Measurements from ENCODE around the gene FEV.
"Not testable (repeated sequence)": the region's sequence is repeated elsewhere in the genome, so short reads cannot be mapped to it uniquely, and the experiment has no call there.

FEV gene

GRCh38 chr2:218963601-218964000 lies 21.4 kb downstream of the FEV start:
- no peak for DNase-seq

GRCh38 chr2:218962859-218963492 lies 22.0 kb downstream of the FEV start:
- DNase-seq, result peak; percentile 66

GRCh38 chr2:218961651-218962570 lies 23.1 kb downstream of the FEV start:
- peak; percentile 44 for DNase-seq

- no peak for DNase-seq
Observed at GRCh38 chr2:218961229-218961628, 23.8 kb downstream of the FEV start.

- DNase-seq, result no peak
Observed at GRCh38 chr2:218960309-218961165, 24.4 kb downstream of the FEV start.

GRCh38 chr2:218959761-218960308 lies 25.1 kb downstream of the FEV start:
- no peak for DNase-seq

GRCh38 chr2:218959141-218959731 lies 25.7 kb downstream of the FEV start, which contains the start of gene CDK5R2:
CDK5R2 (plus strand) TSS chr2:218959666; CDS start chr2:218959821, 155 bp downstream.
- DNase-seq, result peak; percentile 90

GRCh38 chr2:218958276-218958675 lies 26.7 kb downstream of the FEV start:
- DNase-seq, result no peak

GRCh38 chr2:218957671-218958070 lies 27.3 kb downstream of the FEV start:
- DNase-seq, result no peak

GRCh38 chr2:218956039-218956438 lies 28.9 kb downstream of the FEV start:
- DNase-seq, result no peak

- no peak for DNase-seq
Observed at GRCh38 chr2:218954541-218955300, 30.3 kb downstream of the FEV start.

- no peak for DNase-seq
Observed at GRCh38 chr2:218953366-218953954, 31.5 kb downstream of the FEV start.

GRCh38 chr2:218952160-218952559 lies 32.8 kb downstream of the FEV start:
- no peak for DNase-seq

GRCh38 chr2:218946621-218947020 lies 38.4 kb downstream of the FEV start:
- DNase-seq, result no peak

GRCh38 chr2:218944759-218945404 lies 40.1 kb downstream of the FEV start:
- DNase-seq, result no peak

GRCh38 chr2:218931751-218932150 lies 53.2 kb downstream of the FEV start:
- not testable (repeated sequence) for DNase-seq

Measured in OCI-M1 (cell line).